DMS53 (cell line): ENCODE measurements around the gene UBR4.

Source experiments
- DNase-seq: peaks from one replicate; lab custom pipeline; 2025; lab: John Stamatoyannopoulos, UW

UBR4 gene

DNA sequence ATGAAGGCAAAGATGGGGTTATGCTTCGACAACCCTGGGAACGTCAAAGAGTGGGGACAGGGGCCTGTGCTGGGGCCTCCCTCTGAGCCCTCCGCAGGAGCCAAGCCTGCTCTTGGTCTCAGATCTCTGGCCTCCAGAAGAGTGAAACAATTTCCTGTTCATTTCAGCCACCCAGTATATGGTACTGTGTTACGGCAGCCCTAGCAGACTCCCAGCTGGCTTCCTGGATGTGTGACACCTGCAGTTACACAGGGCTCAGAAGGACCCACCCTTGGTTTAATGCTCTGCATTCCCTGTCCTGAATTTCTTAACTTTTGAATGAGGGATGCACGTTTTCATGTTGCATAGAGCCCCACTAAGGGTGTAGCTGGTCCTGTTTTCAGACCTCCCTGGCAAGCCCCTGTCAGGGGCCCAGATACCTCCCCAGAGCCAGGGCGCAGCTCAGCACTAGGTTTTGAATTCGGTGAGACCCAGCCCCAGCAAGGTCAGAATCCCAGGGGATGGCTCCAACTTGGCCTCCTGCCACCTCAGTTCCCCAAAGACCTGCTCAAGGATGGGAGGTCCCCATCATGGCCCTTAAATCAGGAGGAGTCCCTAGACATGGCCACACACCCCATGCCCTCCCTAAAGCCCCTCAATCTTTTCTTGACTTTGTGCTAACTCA lies 174.6 kb downstream of the UBR4 start:
- DNase-seq = no peak

- no peak for DNase-seq
Observed at GRCh38 chr1:19034721-19035120, 175.3 kb downstream of the UBR4 start.

DNA sequence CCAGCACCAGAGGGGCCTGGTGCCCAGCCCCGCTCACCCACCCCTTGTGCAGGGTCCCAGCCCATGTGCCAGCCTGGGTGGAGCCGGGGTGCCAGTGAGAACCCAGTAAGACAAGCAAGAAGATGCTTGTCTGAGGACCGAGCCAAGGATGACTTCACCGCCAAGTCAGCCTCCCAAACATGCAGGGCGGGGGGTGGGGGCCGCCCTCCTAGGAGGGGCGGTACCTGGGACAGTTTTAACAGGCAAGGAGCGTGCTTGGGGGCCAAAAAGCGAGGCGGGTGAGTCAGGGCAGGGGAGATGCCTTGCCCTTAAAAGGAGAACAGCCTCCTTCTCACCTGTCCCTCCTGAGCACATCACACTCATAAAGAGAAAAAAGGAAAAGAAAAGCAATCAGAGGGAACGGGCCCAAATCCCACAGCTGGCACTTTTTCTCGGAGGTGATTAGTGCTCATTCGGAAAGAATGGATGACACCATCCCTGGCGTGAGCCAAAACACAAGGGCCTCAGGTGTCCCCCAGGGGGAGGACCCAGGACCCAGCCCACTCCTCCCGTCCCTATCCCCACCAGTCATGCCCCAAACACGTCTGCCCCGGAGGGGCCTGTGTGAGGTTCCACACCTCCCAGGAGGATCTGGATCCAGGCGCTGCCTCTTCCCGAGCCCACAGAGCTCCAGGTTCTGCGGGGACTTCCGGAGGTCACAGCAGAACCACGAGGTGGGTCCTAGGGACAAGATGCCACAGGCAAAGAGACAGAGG lies 176.0 kb downstream of the UBR4 start:
- DNase-seq = no peak

DNA sequence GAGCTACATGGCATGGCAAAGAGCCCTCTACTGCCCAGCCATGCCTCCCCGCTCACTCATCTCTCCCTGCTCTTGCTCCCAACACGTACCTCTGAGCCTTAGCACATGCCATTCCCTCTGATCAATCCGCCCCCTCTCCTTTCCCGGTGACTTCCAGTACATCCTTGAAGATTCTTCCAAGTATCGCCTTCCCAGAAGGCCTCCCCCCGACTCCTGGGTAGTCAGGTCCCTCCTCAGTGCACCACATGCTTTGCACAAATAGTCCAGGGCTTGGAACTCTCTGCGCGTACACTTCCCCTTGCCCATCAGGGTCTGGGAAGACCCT lies 176.6 kb downstream of the UBR4 start:
- DNase-seq = no peak

GRCh38 chr1:19032701-19033514 lies 177.2 kb downstream of the UBR4 start:
- no peak for DNase-seq

DNA sequence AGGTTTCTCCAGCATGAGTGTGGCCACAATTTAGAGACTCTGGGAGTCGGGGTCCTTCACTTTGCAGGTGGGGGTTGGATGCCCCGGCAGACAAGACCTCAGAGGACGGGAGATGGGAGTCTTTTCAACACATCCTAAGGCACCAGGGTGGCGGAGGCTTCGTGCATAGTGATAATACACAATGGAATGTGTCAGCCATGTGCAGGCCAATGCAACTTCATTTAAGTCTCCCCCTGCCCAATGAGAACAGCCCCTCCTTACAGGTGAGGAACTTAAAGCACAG lies 177.7 kb downstream of the UBR4 start:
- no peak for DNase-seq

DNA sequence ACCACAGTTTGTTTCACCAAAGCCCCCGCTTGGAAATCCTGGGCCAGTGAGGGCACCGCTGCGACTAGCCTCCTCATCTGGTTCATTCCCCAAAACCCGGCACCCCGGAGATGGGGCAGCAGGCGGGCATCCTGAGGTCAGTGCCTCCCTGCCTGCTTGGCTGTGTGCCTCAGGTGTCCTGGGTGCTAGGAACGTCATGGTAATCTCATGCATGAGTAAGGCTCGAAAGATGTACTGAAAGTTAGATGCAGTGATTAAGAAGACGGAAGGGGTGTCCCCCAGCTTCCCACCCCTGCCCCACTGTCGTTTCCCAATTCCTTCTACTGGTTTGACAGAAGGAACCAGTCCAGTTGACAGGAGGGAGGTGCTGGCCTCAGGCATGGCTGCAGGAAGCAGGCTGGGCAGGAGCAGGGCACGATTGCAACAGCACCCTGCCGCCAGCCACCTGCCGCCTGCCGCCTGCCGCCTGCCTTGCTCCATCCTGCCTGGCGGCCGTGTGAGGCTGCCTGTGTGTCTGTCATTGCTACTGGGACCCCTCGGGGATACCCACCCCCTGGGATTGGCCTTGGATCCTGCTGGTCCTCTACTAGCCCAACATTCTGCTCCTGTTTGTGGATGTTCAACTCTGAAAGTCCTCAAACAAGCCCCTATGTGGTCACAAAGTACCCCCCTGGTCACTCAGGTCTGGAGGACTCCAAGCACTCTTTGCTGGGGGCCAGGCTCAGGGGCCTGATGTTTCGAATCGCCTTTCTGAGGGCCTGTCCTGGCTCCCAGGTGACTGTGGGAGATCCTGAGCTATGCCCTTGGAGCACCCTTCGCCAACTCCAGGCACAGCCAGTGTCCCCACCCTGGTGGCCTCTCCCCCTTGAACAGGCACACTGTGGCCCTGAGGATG lies 180.6 kb downstream of the UBR4 start:
- DNase-seq = peak; percentile 55

GRCh38 chr1:19028546-19029129 lies 181.4 kb downstream of the UBR4 start:
- DNase-seq = no peak

GRCh38 chr1:19028110-19028509 lies 182.0 kb downstream of the UBR4 start:
- peak; percentile 43 for DNase-seq
